ENCODE measurements around the gene KRTAP10-1. TPM values are rescaled to one million over a fixed set of nuclear protein-coding genes. Genes with fewer than 3 reads are reported as not detected.

KRTAP10-1 gene, protein sequence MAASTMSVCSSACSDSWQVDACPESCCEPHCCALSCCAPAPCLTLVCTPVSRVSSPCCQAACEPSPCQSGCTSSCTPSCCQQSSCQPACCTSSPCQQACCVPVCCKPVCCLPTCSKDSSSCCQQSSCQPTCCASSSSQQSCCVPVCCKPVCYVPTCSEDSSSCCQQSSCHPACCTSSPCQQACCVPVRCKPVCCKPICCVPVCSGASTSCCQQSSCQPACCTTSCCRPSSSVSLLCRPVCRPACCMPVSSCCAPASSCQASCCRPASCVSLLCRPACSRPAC
- not detected in 3 replicates for polyA plus RNA-seq
- not detected for polyA plus RNA-seq (2011; ENCODE audit: low read depth)
- not detected in 2 replicates for polyA plus RNA-seq (2011; cell fraction: cytosol; rRNA removed)
- polyA plus RNA-seq (2011; cell fraction: nucleus; rRNA removed), result not detected in 2 replicates
- not detected in 2 replicates for polyA plus RNA-seq (2012; ENCODE audit: low replicate concordance)
- not detected in 3 replicates for polyA minus RNA-seq
- polyA minus RNA-seq (2011; cell fraction: cytosol; rRNA and poly(A)+ RNA removed), result not detected
- not detected in 2 replicates for polyA minus RNA-seq (2011; cell fraction: nucleus; rRNA and poly(A)+ RNA removed)

- Histone ChIP-seq H3K27me3 (ENCODE audit: control insufficient read depth, extremely low read depth, insufficient read depth, low read length) (no peaks in the 10 kb centered on the region), H3K79me2 (ENCODE audit: control insufficient read depth, insufficient read depth, low read length) (no peaks in the 10 kb centered on the region), H3K9me3 (ENCODE audit: control insufficient read depth, low read depth, low read length) (no peaks in the 10 kb centered on the region), H3K27ac (ENCODE audit: control insufficient read depth, insufficient read depth, low read length) (no peak within 1 kb of the TSS), H3K4me2 (ENCODE audit: control insufficient read depth, extremely low read depth, insufficient read depth, low read depth, low read length) (no peak within 1 kb of the TSS), H3K36me3 (ENCODE audit: control insufficient read depth in 2 of 2, extremely low read depth in 1 of 2, insufficient read depth in 2 of 2, low read length in 2 of 2) (no peaks in the 10 kb centered on the region), H3K9me1 (ENCODE audit: control insufficient read depth, extremely low read depth, insufficient read depth, low read length) (no peaks in the 10 kb centered on the region), H2AFZ (ENCODE audit: control insufficient read depth, low read length) (no peak within 1 kb of the TSS), H3K4me1 (ENCODE audit: control insufficient read depth, extremely low read depth, insufficient read depth, low read length) (no peaks in the 10 kb centered on the region), H4K20me1 (ENCODE audit: control insufficient read depth, extremely low read depth, insufficient read depth, low read length) (no peaks in the 10 kb centered on the region), H3K9ac (ENCODE audit: control insufficient read depth, extremely low read depth, insufficient read depth, low read length) (no peak within 1 kb of the TSS), H3K4me3 (ENCODE audit: control insufficient read depth in 2 of 3, extremely low read depth in 1 of 3, insufficient read depth in 2 of 3, low read depth in 1 of 3, low read length in 3 of 3) (no peak within 1 kb of the TSS)
- no peak for TF ChIP-seq EZH2 (IDR thresholded peaks at IDR 0.05; ENCODE audit: low read length)
- TF ChIP-seq, protein P1, sequence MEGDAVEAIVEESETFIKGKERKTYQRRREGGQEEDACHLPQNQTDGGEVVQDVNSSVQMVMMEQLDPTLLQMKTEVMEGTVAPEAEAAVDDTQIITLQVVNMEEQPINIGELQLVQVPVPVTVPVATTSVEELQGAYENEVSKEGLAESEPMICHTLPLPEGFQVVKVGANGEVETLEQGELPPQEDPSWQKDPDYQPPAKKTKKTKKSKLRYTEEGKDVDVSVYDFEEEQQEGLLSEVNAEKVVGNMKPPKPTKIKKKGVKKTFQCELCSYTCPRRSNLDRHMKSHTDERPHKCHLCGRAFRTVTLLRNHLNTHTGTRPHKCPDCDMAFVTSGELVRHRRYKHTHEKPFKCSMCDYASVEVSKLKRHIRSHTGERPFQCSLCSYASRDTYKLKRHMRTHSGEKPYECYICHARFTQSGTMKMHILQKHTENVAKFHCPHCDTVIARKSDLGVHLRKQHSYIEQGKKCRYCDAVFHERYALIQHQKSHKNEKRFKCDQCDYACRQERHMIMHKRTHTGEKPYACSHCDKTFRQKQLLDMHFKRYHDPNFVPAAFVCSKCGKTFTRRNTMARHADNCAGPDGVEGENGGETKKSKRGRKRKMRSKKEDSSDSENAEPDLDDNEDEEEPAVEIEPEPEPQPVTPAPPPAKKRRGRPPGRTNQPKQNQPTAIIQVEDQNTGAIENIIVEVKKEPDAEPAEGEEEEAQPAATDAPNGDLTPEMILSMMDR (optimal IDR thresholded peaks at IDR 0.05 in 1 of 3, IDR thresholded peaks at IDR 0.05 in 1 of 3, conservative IDR thresholded peaks at IDR 0.05 in 1 of 3; ENCODE audit: extremely low read depth in 1 of 3, insufficient read depth in 2 of 3, low read length in 3 of 3), result no peak
- FAIRE-seq (no peak), DNase-seq (ENCODE audit: low read depth, low spot score) (no peak)
- dilution Hi-C loops (cut with MboI; ENCODE audit: extremely low pct_ligation_motif_present, low sequenced_read_pairs), result no loop called here
Measured at GRCh38 chr21:44539991-44540666, at the start of gene KRTAP10-1. KRTAP10-1 (minus strand) TSS chr21:44540195; CDS start chr21:44540150, 45 bp downstream.

DNA sequence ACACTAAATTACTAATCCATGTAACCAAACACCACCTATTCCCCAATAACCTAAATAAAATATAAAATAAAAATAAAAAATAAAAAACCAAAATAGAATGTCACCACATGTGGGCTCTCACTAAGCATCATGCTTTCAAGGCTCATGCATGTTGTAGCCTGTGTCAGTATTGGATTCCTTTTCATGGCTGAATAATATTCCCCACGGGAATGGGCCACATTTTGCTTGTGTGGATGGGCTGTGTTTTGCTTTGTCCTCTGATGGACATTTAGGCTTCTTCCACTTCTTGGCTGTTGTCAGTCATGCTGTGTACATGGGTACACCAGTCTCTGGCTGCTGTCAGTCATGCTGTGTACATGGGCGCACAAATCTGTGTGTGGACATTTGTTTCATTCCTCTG is 49.1 kb upstream of the KRTAP10-1 start:
- no peaks in the 10 kb centered on the region for H3K79me2 ChIP-seq (ENCODE audit: control insufficient read depth, insufficient read depth, low read length)
- H3K4me3 ChIP-seq (ENCODE audit: control insufficient read depth in 2 of 3, extremely low read depth in 1 of 3, insufficient read depth in 2 of 3, low read depth in 1 of 3, low read length in 3 of 3), result no peak overlapping the region
- no peaks in the 10 kb centered on the region for H4K20me1 ChIP-seq (ENCODE audit: control insufficient read depth, extremely low read depth, insufficient read depth, low read length)
- H3K36me3 ChIP-seq (ENCODE audit: control insufficient read depth in 2 of 2, extremely low read depth in 1 of 2, insufficient read depth in 2 of 2, low read length in 2 of 2), result no peaks in the 10 kb centered on the region
- H3K9ac ChIP-seq (ENCODE audit: control insufficient read depth, extremely low read depth, insufficient read depth, low read length), result no peak overlapping the region
- no peak overlapping the region for H3K4me2 ChIP-seq (ENCODE audit: control insufficient read depth, extremely low read depth, insufficient read depth, low read depth, low read length)
- dilution Hi-C loops (cut with MboI; ENCODE audit: extremely low pct_ligation_motif_present, low sequenced_read_pairs), result no loop called here
- no peak for DNase-seq (ENCODE audit: low read depth, low spot score)
- H3K27me3 ChIP-seq (ENCODE audit: control insufficient read depth, extremely low read depth, insufficient read depth, low read length), result no peaks in the 10 kb centered on the region
- no peak overlapping the region for H3K27ac ChIP-seq (ENCODE audit: control insufficient read depth, insufficient read depth, low read length)
- no peaks in the 10 kb centered on the region for H3K9me1 ChIP-seq (ENCODE audit: control insufficient read depth, extremely low read depth, insufficient read depth, low read length)
- TF ChIP-seq, protein P1 (optimal IDR thresholded peaks at IDR 0.05 in 1 of 3, IDR thresholded peaks at IDR 0.05 in 1 of 3, conservative IDR thresholded peaks at IDR 0.05 in 1 of 3; ENCODE audit: extremely low read depth in 1 of 3, insufficient read depth in 2 of 3, low read length in 3 of 3), result no peak
- TF ChIP-seq EZH2 (IDR thresholded peaks at IDR 0.05; ENCODE audit: low read length), result no peak
- peaks cover 5% of the 10 kb centered on the region for H3K4me1 ChIP-seq (ENCODE audit: control insufficient read depth, extremely low read depth, insufficient read depth, low read length)
- no peak overlapping the region for H2AFZ ChIP-seq (ENCODE audit: control insufficient read depth, low read length)
- no peak for FAIRE-seq
- H3K9me3 ChIP-seq (ENCODE audit: control insufficient read depth, low read depth, low read length), result no peaks in the 10 kb centered on the region
